Right hindlimb (tissue), 1 donor: ENCODE results near the gene EFNA5.
"Not testable (repeated sequence)": the region's sequence is repeated elsewhere in the genome, so short reads cannot be mapped to it uniquely, and the experiment has no call there.

Experiments
- DNase-seq: peaks from one replicate; pipeline ENCODE4 v3.0.0-alpha.2; 2018

EFNA5 gene

DNA sequence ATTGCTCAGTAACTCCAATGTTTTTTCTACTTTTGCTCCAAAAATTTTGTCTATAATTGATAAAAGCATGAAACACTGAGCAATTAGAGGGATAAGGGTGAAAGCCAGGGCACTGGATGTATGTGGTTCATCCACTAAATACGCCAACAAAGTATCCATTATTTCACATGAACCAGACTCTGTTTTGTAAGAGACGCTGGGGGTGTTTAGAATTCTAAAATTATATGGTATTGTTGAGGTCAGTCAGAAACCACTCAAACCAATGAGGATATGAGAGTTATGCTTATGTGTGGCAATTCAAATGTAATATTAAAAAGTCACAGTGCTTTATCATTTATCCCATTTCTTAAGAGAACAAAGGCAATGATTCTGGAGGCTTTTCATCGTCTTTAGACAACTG lies 220.2 kb downstream of the EFNA5 start:
- DNase-seq, result no peak

DNA sequence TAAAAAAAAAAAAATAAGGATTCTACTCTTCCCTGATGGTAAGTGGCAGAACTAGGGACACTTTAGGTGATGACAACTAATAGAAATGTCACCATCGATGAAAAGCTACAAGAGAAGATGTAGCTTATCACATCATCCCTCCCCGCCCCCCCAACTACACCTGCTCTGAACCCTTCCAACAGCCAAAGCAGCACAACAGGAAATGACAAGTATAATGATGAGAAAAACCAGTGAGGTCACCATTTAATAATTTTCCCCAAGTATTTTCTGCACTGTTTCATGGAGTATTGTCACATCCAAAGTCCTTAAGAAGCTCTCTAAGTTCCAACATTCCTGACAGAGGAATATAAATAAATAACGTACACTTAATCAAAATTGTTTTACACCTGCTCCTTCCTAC lies 221.4 kb downstream of the EFNA5 start:
- no peak for DNase-seq

DNA sequence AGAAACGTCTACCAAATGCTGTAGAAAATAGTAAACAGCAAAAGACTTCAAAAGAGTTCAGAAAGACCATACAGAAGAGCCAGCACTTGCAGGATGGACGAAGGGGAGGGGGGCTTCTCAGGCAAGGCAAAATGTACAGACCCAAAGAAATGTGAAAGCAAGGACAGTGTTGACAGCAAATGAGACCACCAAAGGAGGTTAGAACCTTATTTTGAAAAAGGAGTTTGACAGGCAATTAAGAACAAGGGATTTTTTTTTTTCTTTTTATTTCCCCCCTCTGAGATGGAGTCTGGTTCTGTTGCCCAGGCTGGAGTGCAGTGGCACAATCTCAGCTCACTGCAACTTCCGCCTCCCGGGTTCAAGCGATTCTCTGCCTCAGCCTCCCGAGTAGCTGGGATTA lies 223.2 kb downstream of the EFNA5 start:
- no peak for DNase-seq

DNA sequence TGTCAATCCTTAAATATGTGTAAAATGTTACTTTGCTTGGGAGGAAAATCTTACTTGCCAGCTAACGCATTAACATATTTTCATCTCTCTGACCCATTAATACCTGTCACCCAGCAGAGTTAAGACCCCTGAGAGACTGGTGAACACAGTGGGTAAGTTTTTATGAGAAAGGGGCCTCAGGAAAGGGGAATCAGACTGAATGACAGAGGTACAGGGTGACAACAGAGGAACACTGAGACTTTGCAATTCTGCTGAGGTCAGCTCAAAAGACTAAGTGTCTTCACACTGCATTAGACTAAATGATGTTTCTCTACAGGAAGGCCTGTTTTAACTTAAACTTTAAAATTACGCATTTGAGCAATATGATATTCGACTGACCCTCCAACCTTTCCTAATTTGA lies 223.8 kb downstream of the EFNA5 start:
- DNase-seq, result no peak

DNA sequence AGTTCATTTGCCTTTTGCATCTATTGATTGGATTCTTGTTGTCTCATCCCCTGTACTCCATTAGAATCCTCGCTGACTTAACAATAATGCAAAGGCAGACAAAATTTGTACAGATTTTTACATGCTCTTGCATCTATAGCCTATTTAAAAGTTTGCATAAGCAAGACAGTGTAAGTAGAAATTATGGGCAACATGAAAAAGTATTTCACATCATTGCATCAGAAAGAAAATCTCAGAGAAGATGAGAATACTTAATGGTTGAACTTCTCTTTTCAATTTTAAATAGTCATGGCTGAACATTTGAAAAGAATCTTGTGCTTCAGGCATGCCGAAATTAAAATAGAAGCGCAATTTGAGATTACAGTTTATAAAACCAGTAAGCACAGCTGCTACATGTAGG lies 226.4 kb downstream of the EFNA5 start:
- no peak for DNase-seq

DNA sequence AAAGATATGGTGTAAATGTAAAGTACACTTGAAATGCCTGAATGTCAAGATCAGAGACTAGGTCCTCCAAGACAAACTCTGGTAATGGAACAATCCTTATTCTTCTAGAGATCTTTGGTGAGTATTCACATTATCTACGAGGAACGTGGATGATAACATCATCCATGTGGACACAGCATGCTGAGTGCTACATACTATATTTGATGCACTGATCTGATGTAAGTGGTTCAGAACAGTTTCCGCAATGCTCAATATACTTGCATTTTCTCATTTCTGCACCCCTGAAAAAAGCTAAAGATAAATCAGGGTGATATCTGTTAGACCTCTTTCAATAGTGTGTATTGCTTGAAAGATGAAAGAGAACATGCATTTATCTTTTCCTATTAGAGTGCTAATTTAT lies 226.8 kb downstream of the EFNA5 start:
- no peak for DNase-seq

DNA sequence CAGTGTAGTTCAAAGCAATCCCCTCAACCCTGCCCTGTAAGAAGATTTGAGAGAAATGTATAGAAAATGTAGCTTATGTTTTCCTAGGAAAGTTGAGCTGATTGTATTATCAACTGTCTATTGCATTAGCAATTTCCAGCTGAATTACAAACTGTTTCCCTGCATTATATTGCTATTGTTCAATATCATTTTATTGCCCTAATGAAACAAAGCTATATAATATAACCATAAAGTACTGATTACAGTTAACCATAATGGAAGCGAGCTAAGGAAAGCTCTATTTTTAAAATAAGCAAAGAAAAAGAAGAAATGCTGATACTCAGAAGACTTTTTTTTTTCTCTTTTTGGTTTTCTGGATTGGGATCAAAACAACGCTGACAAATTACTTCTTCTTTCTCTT lies 228.3 kb downstream of the EFNA5 start:
- no peak for DNase-seq

DNA sequence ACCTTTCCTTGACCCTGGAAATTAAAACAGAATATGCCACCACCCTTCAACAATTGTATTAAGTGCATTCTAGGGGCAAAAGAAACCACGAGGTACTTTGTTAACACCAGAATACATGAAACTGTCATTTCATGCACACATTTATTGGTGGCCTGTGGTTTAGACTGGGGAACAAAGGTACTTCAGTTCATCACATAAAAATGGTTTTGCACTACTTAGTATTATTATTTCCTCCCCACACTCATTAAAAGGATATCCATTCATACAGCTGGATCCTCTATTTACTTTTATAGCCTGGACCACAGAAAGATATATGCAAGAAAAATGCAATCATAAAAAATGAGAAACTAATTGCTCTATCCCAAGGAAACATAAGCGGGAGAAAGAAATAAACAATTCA lies 230.9 kb downstream of the EFNA5 start:
- DNase-seq, result no peak

DNA sequence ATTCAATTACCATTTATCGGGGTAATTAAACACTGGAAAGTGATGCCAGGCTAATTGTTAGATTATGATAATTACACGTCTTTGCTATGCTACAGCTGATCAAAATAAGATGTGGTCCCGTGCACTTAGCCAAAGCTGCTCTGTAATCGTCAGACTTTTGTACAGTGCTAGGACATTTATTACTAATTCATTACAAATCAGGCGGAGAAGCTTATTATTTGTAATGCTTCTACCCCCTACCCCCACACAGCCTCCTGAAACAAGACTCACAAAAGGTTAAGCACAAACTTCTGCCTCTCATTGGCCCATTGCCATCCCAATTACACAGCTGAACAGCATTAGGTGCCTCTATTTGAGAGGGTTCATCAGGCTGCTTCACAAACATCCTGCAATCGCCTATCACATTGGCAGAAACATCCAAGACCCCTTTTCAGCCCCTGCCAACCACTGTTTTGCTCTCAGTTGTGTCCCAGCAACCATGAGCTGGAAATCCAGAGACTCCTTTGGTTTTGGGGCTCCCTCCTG lies 232.7 kb downstream of the EFNA5 start:
- no peak for DNase-seq

DNA sequence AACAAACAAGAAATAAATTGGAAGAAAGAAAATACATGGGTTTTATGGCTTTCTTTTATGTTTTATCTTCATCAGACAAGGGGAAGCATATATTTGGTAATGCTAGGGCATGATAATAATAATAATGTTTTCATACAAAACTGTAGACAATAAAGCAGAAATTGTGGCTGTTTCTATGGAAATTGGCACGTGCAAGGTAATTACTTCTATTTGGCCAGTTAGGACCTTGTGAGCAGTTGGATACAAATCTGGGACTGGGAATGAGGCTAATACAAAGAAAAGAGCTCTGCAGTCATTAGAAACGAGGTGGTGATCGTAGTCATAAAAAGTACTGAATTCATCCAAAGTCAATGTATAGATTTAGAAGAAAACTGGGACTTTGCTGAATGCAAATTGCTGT lies 233.6 kb downstream of the EFNA5 start:
- DNase-seq, result no peak

DNA sequence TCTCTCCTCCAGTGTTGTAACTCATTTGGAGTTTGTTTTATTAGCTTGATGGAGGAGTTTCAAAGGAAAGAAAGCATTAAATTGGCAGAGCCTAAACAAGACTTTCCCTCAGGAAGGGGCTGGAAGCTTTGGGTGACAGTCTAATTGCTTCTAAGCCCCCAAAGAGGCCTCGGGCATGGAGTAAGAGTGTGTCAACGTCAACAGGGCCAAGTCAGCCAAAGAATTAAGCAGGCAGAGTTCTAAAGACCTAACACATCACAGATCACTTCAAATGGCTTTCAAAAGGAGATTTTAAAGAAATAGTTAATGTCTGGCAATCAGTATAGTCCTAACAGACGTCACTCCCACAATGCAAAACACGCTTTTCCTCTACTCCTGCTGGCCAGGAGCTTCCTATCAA lies 234.5 kb downstream of the EFNA5 start:
- DNase-seq, result no peak

DNA sequence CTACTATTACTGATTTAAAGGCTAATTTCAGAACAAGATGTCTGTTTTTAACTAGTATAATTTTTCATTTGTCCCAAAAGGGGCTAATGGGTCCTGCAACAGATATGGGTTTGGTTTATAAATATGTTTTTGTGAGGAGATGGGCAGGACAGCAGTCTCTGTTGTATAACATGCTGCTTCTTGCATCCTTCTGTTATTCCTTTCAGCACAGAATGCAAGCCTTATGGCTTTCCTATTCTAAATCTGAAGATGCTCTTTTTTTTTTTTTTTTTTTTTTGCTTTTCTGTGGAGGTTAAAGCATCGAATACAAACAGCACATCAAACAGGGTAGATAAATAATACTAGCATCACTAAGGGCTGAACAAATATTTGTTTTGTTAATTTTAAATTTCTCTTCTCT lies 235.7 kb downstream of the EFNA5 start:
- DNase-seq, result no peak

DNA sequence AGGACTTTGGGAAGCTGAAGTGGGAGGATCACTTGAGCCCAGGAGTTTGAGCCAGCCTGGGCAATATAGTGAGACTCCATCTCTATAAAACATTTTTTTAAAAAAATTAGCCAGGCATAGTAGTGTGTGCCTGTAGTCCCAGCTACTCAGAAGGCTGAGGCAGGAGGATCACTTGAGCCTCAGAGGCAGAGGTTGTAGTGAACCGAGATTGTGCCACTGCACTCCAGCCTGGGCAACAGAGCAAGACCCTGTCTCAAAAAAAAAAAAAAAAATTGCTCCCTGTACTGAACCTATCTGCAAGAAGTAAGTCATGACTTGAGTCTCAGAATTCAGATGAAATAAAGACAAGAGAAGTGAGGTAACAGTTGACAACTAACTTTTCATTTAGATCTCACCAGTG lies 237.1 kb downstream of the EFNA5 start:
- not testable (repeated sequence) for DNase-seq

DNA sequence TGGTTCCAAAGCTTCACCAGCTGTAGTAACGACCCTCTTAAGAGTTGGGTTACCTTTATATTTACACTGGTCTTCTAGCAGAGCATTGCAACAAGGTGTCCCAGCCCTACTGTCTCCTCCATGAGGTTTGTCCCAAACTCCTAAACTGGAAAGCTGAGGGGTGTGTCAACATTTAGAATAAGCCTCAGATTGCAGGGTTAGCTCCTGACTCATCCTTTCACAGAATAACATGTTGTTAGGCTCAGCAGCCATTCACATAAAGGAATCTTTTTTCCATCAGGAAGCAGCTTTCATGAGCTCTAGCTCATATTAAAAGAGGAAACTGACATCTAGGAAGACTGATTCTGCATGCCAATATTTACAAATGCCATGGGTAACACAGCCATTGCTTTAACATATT lies 238.7 kb downstream of the EFNA5 start:
- no peak for DNase-seq

DNA sequence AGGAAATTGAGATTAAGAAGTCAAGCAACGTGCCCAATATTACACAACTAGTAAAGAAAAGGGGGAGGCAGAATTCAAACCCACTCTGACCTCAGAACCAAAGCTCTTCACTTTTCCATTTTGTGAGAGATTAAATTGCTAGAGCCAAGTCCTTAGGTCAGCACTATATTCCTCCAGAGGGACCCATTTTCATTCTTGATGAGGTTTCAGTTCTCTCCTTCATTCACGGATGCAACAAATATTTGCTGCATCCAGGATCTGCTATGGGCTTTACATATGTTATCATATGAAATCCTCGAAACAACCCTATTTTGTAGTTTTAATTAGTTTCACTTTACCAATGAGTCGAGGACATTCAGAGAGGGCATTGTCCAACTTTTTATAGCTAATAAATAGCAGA lies 239.2 kb downstream of the EFNA5 start:
- no peak for DNase-seq

DNA sequence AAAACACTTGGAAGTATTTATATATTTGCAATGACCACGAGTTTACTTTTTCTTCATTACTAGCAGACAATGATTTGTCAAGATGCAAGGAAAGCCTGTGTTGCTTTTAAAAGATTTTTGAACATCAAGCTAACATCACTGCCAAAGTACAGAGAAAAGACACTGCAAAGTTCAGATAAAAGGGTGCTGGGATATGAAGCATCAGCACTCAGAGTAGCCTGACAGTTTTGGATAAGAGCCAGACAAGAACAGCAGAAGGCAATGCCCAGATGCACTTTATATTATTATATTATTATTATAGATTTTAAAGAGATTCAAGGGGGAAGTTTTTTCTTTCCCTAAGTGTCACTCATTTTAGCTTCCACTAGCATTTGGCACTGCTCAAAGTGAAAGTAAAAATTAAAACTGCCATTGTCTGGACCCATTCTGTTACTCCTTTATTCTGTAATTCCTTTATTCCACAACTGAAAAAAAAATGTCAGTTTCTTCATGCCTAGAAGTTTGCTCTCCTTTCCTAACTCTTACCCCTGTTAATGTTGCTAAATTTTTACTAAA lies 240.6 kb downstream of the EFNA5 start:
- no peak for DNase-seq

DNA sequence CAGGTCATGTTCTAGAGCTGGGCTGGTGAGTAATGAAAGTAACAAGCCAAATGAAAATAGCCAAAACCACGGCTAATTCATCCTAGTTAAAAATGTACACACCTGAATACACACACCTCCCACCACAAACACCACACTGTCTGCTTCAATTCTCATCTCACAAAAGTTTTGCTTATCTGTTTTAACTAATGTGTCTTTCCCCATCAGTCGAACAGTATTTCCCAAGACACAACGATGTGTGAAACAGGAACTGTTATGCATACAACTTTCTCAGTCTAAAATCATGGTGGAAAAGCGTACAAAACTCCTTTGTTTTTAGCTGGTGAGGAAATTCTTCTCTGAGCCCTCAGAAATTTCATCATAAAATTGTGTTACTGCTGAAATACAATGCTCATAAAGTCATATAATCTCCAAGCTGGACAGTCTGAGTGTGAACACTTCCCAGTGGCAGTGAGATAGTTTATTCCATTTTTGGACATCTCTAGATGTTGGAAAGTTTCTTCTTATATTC lies 242.4 kb downstream of the EFNA5 start:
- no peak for DNase-seq

DNA sequence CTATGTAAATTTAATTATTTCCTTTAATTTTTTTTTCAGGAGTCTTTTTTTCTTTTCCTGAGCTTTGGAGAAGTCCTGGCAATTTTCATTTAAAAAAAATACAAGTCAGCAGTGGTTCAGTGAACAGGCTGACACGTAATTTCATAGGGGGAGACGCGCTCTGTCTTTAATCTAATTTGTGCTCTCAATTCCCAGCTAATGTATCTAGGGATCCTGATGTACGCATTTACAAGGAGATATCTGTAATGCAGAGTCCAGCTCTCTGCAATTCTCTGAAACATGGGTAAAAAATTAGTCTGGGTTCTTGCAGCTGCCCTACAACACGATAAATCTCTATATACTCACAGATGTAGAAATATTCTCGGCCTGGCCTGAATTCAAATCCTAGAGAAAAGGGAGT lies 243.9 kb downstream of the EFNA5 start:
- DNase-seq, result no peak

DNA sequence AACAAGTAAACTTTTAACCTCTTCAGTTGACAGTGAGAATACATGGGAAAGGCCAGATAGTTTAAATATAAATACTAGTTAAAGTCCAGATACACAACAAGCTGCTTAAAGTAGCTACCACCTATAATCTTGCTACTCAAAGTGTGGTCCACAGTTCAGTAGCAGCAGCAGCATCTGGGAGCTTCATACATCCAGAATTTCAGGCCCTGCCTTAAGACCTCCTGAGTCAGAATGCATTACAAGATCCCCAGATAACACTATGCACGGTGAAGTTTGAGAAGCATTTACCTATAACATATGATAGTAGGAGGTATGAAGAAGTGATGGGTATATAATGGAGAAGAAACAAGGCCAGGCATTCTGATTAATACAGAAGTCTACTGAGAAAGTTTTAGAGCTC lies 244.5 kb downstream of the EFNA5 start:
- no peak for DNase-seq

DNA sequence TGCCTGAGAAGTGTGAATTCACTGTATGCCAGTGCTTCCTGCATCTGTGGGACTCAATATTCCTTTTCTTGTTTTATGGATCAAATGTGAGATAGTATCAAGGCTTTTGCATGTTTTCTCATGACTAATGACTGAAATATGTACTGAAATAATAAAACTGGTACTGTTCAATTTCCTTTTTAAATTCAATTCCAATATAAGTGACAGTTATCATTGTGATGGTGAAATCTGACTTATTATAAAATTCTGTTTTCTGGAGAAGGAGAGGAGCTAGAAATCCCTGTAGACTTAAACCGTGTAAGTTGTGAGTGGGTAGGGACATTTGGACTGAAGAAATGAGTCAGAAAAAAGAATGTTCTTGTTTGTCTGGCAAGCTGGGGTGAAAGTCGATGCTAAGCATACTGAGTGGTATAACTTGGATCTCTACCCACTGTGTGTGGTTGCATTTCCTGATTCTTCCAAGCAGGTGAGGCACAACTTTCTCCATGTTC lies 245.2 kb downstream of the EFNA5 start:
- DNase-seq, result no peak

DNA sequence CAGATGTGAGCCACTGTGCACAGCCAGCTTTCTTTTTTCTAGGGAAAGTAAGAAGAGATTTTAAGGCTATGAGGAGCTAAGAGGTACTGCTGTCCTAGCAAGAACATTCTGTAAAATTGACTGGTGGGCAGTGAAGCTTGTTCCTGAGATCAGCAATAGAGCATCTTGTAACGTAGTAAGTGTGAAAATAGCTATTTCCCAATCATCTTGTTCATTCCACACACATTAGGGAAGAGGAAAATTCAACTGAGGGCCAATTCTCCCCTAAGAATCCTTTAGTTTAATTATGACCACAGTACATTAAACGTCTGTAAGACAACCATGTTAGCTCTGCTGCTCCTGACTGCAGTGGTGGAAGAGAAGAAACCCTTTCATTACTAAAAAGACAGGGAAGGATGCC lies 246.2 kb downstream of the EFNA5 start:
- DNase-seq, result no peak

DNA sequence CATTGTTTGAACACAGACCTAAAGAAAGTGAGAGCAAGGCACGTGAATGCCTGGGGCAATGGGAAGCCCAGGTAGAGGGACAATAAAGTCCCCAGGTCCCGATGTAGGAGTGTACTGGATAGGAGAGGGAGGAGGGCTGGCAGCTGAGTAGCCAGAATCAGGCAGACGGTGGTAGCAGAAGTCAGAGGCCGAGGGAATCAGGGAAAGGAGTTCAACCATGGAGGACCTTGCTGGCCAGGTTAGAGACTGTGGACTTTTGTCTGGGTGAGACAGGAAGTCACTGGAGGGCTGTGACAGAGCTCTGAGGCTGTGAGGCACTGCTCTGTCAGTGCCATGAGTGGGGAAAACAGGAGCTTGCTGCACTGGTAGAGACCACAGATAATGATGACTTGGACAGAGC lies 248.2 kb downstream of the EFNA5 start:
- no peak for DNase-seq

DNA sequence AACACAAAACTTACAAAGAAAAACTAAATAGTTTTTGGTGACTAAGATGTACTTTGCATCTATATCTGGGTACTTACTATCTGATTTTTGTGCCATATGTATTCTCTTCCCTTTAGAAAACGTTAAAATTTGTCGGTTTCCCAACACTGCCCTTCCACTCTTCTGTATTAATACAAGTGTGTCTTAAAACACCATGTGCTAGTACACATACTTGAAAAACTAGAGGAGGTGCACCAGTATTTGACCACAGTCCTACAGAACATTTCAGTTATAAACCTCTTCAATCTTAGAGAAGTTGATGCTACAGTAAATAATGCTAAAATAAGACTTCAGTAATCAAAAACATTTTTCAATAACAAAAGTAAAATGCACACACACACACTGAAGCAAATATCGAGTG lies 251.2 kb downstream of the EFNA5 start:
- no peak for DNase-seq

DNA sequence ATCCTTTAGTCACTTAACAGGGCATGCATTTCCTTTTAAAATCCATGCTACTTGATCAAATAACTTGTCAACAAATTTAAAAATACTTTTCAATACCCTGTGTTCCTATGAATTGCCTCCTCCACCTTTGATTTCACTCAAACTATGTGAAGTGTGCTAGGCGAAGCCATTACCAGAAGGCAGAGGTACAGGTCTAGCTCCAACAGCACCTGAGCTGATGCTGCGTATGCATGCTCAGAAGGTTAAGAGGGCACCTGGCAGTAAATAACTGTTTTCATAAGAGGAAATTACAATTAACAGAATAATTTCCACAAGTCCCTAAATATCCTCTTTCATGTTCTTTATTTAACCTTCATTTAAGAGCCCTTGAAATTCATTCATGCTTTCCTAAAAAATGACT lies 251.8 kb downstream of the EFNA5 start:
- DNase-seq, result no peak

DNA sequence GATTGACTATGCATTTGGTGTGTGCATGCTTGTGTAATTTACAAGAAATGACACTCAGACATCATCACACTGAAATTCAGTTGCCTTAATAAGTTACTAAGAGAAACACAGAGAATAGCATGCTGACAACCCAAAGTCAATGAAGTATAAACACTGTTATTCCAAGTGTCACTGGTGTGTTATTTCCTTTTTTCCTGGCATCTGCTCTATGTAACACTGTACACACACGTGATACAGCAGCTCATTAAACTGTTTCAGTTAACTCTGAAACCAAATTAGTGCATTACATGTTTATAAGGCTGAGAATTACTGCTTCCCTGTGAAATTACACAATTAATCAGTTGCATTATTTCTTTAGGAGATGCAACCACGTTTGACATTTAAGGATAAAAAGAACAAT lies 252.7 kb downstream of the EFNA5 start:
- no peak for DNase-seq
